ENCODE results near the gene GRB2.
"Not testable (repeated sequence)": the region's sequence is repeated elsewhere in the genome, so short reads cannot be mapped to it uniquely, and the experiment has no call there.

Gene GRB2

GRCh38 chr17:75405365-75406221 lies at the start of gene GRB2:
TSS of gene GRB2 (minus strand) at chr17:75405678. CDS start at chr17:75393628, 12,050 bp downstream.
- DNase-seq (ENCODE audit: low read depth): peak; percentile 100

- DNase-seq (ENCODE audit: low read depth): not testable (repeated sequence)
Observed at GRCh38 chr17:75454672-75455071, 49.2 kb upstream of the GRB2 start.

GRCh38 chr17:75454193-75454592 lies 48.7 kb upstream of the GRB2 start:
- DNase-seq (ENCODE audit: low read depth): no peak

GRCh38 chr17:75450270-75450669 lies 44.8 kb upstream of the GRB2 start:
- DNase-seq (ENCODE audit: low read depth): no peak

GRCh38 chr17:75447951-75448856 lies 42.7 kb upstream of the GRB2 start:
- no peak for DNase-seq (ENCODE audit: low read depth)

GRCh38 chr17:75445896-75446295 lies 40.4 kb upstream of the GRB2 start:
- not testable (repeated sequence) for DNase-seq (ENCODE audit: low read depth)

- no peak for DNase-seq (ENCODE audit: low read depth)
Observed at GRCh38 chr17:75445296-75445695, 39.8 kb upstream of the GRB2 start.

- DNase-seq (ENCODE audit: low read depth): no peak
Observed at GRCh38 chr17:75442168-75443103, 37.0 kb upstream of the GRB2 start.

- no peak for DNase-seq (ENCODE audit: low read depth)
Observed at GRCh38 chr17:75440738-75441448, 35.4 kb upstream of the GRB2 start.

- no peak for DNase-seq (ENCODE audit: low read depth)
Observed at GRCh38 chr17:75439287-75439686, 33.8 kb upstream of the GRB2 start.

- not testable (repeated sequence) for DNase-seq (ENCODE audit: low read depth)
Observed at GRCh38 chr17:75437404-75437803, 31.9 kb upstream of the GRB2 start.

- DNase-seq (ENCODE audit: low read depth): not testable (repeated sequence)
Observed at GRCh38 chr17:75434433-75434832, 29.0 kb upstream of the GRB2 start.

GRCh38 chr17:75433218-75433783 lies 27.8 kb upstream of the GRB2 start:
- no peak for DNase-seq (ENCODE audit: low read depth)

GRCh38 chr17:75430159-75430974 lies 24.9 kb upstream of the GRB2 start:
- no peak for DNase-seq (ENCODE audit: low read depth)

- DNase-seq (ENCODE audit: low read depth): no peak
Observed at GRCh38 chr17:75428543-75429469, 23.3 kb upstream of the GRB2 start.

- DNase-seq (ENCODE audit: low read depth): no peak
Observed at GRCh38 chr17:75418531-75418930, 13.1 kb upstream of the GRB2 start.

- DNase-seq (ENCODE audit: low read depth): no peak
Observed at GRCh38 chr17:75417054-75417580, 11.6 kb upstream of the GRB2 start.

- DNase-seq (ENCODE audit: low read depth): no peak
Observed at GRCh38 chr17:75416006-75416405, 10.5 kb upstream of the GRB2 start.
